NCI-H1105 treated with DMSO at 0.1 percent for 48 hours (cell line): Measurements from ENCODE around the gene CST6.

Source experiments
- DNase-seq: peaks from one replicate; lab custom pipeline; 2025; lab: John Stamatoyannopoulos, UW

CST6 gene

DNA sequence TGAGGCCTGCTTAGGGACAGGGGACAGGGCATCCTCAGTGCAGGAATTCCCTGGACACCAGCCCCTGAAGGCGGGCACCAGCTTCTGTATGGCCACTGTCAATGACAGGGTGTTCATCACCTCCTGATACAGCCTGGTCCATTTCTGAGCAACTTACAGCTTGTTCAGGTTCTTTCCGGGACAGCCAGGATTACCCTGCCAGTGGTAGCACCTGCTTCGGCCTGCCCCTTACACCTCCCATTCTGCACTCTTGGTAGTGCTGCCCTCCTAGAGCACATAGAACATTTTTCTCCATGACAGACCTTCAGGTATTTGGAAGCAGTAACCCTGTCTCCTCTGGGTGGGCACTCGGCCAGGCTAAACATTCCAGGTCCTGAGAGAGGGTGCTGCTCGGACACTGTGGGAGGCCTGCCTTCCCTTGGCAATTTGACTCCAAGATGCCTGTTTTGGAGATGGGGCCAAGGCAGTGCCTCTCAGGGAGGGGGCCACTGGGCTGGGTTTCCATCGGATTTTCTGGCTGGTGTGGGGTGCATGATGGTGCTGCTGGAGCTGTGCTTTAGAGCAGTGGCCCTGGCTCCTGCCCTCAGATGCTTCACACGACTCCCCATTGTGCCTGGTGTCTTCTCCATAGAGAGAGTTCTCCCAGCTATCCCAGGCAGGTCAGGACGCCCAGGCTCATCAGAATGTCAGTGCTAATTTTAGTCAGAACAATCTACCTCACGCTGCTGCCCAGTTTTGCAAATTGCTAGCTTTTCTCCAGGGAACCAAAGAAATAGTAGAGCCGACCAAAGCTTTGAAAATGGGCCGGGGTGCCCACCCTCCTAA, 35.9 kb downstream of the CST6 start:
- no peak for DNase-seq

GRCh38 chr11:66048547-66049323, 36.9 kb downstream of the CST6 start, which contains the start of gene GAL3ST3:
GAL3ST3 (minus strand) TSS chr11:66049161; CDS start chr11:66045415, 3,746 bp downstream.
- DNase-seq = no peak

- DNase-seq = no peak
Measured at GRCh38 chr11:66050581-66051231, 38.9 kb downstream of the CST6 start.

- no peak for DNase-seq
Measured at GRCh38 chr11:66051371-66051765, 39.6 kb downstream of the CST6 start.

DNA sequence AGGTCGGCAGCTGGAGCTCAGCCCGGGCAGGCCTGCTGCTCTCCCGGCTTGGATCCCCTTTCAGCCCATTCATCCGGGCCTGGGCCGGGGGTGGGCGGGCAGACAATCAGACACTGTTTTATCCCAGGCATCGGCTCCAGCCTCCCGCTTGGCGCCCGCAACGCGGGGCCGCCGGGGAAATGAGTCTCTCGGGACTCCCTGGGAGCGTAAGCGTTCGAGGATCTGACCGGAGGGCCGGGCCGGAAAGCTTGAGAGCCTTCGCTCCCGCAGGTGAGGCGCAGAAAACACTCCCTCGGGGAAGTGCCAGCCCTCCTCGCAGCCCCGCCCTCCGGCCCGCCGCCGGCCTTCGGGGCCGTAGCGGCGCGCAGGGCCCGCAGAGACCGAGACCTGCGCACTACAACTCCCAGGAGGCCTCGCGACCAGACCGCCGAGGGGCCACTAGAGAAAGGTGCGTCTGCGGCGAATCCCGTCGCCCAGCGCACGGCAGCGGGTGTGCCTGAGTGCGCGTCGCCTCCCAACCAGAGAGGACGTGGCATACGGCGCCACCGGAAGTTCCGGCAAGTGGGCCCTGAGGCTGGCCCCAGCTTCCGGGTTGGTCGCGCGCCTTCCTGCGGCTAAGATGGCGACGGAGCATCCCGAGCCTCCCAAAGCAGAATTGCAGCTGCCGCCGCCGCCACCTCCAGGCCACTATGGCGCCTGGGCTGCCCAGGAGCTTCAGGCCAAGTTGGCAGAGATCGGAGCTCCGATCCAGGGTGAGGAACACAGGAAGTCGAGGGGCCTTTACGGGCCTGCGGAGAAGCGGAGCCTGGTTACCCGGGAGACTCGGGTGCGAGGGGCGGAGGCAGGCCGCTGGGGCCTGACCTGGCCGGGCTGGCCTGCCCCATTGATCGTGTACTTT, 40.2 kb downstream of the CST6 start, which contains the start of gene SF3B2:
Gene SF3B2 (plus strand): TSS at position 599 of the 898 bp plus-strand sequence. CDS start 21 bp downstream, at position 620.
- peak; percentile 99 for DNase-seq

- DNase-seq = no peak
Measured at GRCh38 chr11:66052664-66052982, 40.8 kb downstream of the CST6 start.

- no peak for DNase-seq
Measured at GRCh38 chr11:66055021-66055420, 43.2 kb downstream of the CST6 start.

DNA sequence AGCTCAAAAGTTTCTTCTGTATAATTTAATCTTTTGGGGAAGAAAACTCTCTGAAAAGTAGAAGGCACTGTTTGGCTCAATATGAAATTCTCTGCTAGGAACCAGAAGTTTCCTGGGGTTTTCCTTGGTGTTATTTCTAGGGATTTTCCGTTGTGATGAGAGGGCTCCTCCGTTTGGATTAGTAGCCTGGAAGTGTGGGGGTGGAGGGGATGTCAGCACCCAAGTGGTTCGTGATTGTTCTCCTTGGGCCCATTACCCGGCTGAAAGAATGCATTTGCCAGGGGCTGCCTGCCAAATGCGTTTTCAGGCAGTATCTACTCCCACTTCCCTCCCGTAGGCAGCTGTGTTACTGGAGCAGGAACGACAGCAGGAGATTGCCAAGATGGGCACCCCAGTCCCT, 44.7 kb downstream of the CST6 start:
- no peak for DNase-seq

DNA sequence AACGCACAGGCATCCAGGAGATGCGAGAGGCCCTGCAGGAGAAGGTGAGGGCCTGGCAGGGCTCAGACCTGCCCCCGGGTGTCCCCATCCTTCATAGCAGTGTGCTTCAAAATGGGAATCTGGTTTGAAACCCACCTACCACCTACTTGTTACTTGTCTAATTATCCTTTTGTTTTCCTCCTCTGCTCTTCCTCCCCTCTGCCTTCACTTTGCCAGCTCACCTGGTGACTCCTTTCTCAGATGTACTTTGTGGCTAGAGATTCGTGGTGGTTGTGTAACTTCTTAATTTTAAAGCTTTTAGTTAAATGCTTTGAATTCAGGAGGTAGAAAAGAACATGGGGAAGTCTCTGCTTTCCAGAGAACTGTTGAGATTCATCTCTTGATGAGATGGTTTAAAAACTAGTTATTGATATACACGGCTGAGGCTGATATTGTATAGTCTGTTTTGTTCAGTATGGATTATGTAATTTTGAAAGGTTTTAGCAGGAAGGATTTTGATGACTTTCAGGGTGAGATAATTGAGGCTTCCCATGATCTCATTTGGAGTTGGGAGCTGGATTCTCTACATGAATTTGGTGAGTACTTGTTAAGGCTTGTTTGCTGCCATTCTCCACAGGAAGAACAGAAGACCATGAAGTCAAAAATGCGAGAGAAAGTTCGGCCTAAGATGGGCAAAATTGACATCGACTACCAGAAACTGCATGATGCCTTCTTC, 48.3 kb downstream of the CST6 start:
- DNase-seq = no peak

- DNase-seq = no peak
Measured at GRCh38 chr11:66061268-66061667, 49.5 kb downstream of the CST6 start.

DNA sequence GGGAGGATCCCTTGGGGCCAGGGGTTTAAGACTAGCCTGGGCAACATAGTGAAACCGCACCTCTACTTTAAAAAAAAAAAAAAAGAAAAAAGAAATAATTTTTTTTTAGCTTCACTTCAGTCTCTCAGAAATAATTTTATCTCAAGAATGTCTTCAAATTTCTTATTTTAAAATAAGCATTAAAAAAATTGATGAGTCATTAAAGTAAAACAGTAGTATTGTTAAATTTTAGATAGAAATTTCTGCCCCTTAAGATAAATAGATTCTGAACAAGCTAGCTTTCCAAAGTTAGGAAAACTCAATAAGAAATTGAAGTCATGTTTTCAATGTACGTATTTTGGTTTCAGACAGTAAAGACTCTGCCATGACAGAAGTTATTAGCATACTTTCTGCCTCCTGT, 50.6 kb downstream of the CST6 start:
- no peak for DNase-seq
